Common myeloid progenitor, CD34-positive (primary cell): ENCODE measurements around the gene TLE6.

Experiments
- CTCF ChIA-PET: fragments of 350-600 bp; sonication (Branson Sonifier 250); formaldehyde crosslinking; loops from one replicate; lab custom pipeline; 2021; ENCODE audit warnings: antibody characterized with exemption; lab: Charles Lee
- POLR2A ChIA-PET: fragments of 350-600 bp; sonication (Branson Sonifier 250); formaldehyde crosslinking; loops from one replicate; lab custom pipeline; 2021; ENCODE audit warnings: antibody characterized with exemption; lab: Charles Lee
- DNase-seq, 3 donors: peaks; one replicate each; pipeline versions ENCODE4 v3.0.0 to v3.0.0-alpha.2; 2013
- H3K27ac ChIP-seq, 2 experiments: 1 replicate in 1 of 2; 2 replicates in 1 of 2; pipeline ENCODE4 v1.7.0; 2013; ENCODE audit warnings: inconsistent platforms in 2 of 2, low read length in 2 of 2, mild to moderate bottlenecking in 2 of 2, low read depth in 1 of 2, moderate library complexity in 1 of 2; ENCODE audit not compliant: severe bottlenecking in 2 of 2, insufficient read depth in 1 of 2, poor library complexity in 1 of 2
- H3K27me3 ChIP-seq, 5 experiments: replicated peaks in 2 of 5; 1 replicate in 3 of 5; 2 replicates in 2 of 5; pipeline versions ENCODE4 v1.6.1 to v1.7.0; 2013; ENCODE audit warnings: low read length in 4 of 5, mild to moderate bottlenecking in 2 of 5, moderate library complexity in 2 of 5, inconsistent platforms in 1 of 5; ENCODE audit not compliant: insufficient read depth in 5 of 5, control insufficient read depth in 4 of 5
- H3K36me3 ChIP-seq, 4 experiments: 1 replicate in 2 of 4; 2 replicates in 2 of 4; pipeline versions ENCODE4 v1.6.1 to v1.7.0; 2013; ENCODE audit warnings: low read length in 3 of 4, control low read depth in 1 of 4, mild to moderate bottlenecking in 1 of 4; ENCODE audit not compliant: control insufficient read depth in 4 of 4, insufficient read depth in 4 of 4
- H3K4me1 ChIP-seq, 4 experiments: 1 replicate in 3 of 4; 2 replicates in 1 of 4; pipeline versions ENCODE4 v1.6.1 to v1.7.1; 2013; ENCODE audit warnings: low read length in 3 of 4, mild to moderate bottlenecking in 3 of 4, control low read depth in 1 of 4, inconsistent platforms in 1 of 4, moderate library complexity in 1 of 4; ENCODE audit not compliant: control insufficient read depth in 4 of 4, insufficient read depth in 4 of 4; ENCODE audit errors: control extremely low read depth in 1 of 4
- H3K4me3 ChIP-seq, 7 experiments: 1 replicate in 4 of 7; 2 replicates in 3 of 7; pipeline versions ENCODE4 v1.5.1 to v1.7.0; 2013; ENCODE audit warnings: mild to moderate bottlenecking in 7 of 7, low read length in 6 of 7, moderate library complexity in 6 of 7, inconsistent platforms in 2 of 7, low read depth in 2 of 7, control low read depth in 1 of 7; ENCODE audit not compliant: insufficient read depth in 4 of 7, control insufficient read depth in 1 of 7; ENCODE audit errors: extremely low read depth in 1 of 7
- H3K9me3 ChIP-seq, 5 experiments: 1 replicate in 4 of 5; 2 replicates in 1 of 5; pipeline versions ENCODE4 v1.6.1 to v1.7.1; 2013; ENCODE audit warnings: low read length in 4 of 5, mild to moderate bottlenecking in 2 of 5, inconsistent platforms in 1 of 5, low read depth in 1 of 5, moderate library complexity in 1 of 5; ENCODE audit not compliant: control insufficient read depth in 4 of 5, insufficient read depth in 2 of 5; ENCODE audit errors: control extremely low read depth in 1 of 5
- WGBS: methylation state at CpG from one replicate; pipeline ENCODE4 v1.1.5; 2013; ENCODE audit not compliant: insufficient coverage; 5-methylcytosine and 5-hydroxymethylcytosine counted together

TLE6 gene

GRCh38 chr19:2978772-2979171, 1.4 kb downstream of the TLE6 start:
- WGBS, result 96% methylated on average over 7 of the region's 9 CpGs
- H3K27me3 ChIP-seq, result peaks cover 0 to 4% (median 0%) of the 10 kb centered on the region in 5 experiments
- H3K36me3 ChIP-seq, result no peaks in the 10 kb centered on the region
- POLR2A ChIA-PET, result no interaction called here
- no peaks in the 10 kb centered on the region for H3K9me3 ChIP-seq
- H3K4me1 ChIP-seq, result peaks cover 4 to 41% (median 30%) of the 10 kb centered on the region in 4 experiments
- CTCF ChIA-PET, result no interaction called here
- H3K4me3 ChIP-seq, result no peak overlapping the region
- H3K27ac ChIP-seq, result no peak overlapping the region
- DNase-seq, result no peak

DNA sequence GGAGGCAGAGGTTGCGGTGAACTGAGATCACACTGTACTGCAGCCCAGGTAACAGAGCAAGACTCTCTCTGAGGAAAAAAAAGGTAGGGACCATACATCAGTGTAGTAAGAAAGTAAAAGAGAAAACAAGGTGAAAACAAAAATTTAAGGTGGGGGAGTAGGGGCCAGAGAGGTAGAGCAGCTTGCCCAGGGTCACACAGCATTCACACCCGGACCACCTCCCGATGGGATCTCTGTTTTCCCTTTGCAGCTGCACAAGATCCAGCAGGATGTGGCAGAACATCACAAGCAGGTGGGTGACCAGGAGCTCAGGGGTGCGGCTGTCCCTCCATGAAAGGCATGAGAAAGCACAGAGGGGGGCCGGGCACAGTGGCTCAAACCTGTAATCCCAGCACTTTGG, 4.5 kb downstream of the TLE6 start:
- peaks cover 0 to 32% (median 14%) of the 10 kb centered on the region in 4 experiments for H3K4me1 ChIP-seq
- no peak for DNase-seq
- H3K27me3 ChIP-seq, result no peaks in the 10 kb centered on the region
- no peaks in the 10 kb centered on the region for H3K36me3 ChIP-seq
- no peak overlapping the region for H3K27ac ChIP-seq
- CTCF ChIA-PET, result interaction anchor here (1.1 kb wide), 1 partner anchor 29 kb away, joined by 3 read pairs; no protein-coding TSS in a partner anchor
- 94% methylated on average over 4 of the region's 5 CpGs for whole genome bisulfite sequencing
- H3K4me3 ChIP-seq, result no peak overlapping the region
- POLR2A ChIA-PET, result interaction anchor here (0.6 kb wide), 1 partner anchor 13 kb away, joined by 3 read pairs; no protein-coding TSS in a partner anchor
- no peaks in the 10 kb centered on the region for H3K9me3 ChIP-seq

- H3K27me3 ChIP-seq, result no peaks in the 10 kb centered on the region
- no peak for DNase-seq
- no peak overlapping the region for H3K4me3 ChIP-seq
- H3K4me1 ChIP-seq, result peaks cover 0 to 34% (median 14%) of the 10 kb centered on the region in 4 experiments
- H3K36me3 ChIP-seq, result no peaks in the 10 kb centered on the region
- ChIA-PET POLR2A (interaction anchor here (0.6 kb wide), 1 partner anchor 14 kb away, joined by 3 read pairs; no protein-coding TSS in a partner anchor), CTCF (interaction anchor here (0.9 kb wide), 1 partner anchor 20 kb away, joined by 3 read pairs; no protein-coding TSS in a partner anchor)
- H3K9me3 ChIP-seq, result no peaks in the 10 kb centered on the region
- WGBS, result 59% methylated on average over 7 of the region's 8 CpGs
- no peak overlapping the region for H3K27ac ChIP-seq
Measured at GRCh38 chr19:2982561-2982960, 5.2 kb downstream of the TLE6 start.

GRCh38 chr19:2982983-2983350, 5.6 kb downstream of the TLE6 start:
- WGBS, result 0% methylated on average over 5 of the region's 10 CpGs
- Histone ChIP-seq H3K36me3 (no peaks in the 10 kb centered on the region), H3K27ac (no peak overlapping the region), H3K9me3 (no peaks in the 10 kb centered on the region), H3K27me3 (no peaks in the 10 kb centered on the region), H3K4me1 (peaks cover 0 to 35% (median 14%) of the 10 kb centered on the region in 4 experiments), H3K4me3 (no peak overlapping the region)
- POLR2A ChIA-PET, result no interaction called here
- peak in 2 of 3 donors; percentile 64 to 73 for DNase-seq
- CTCF ChIA-PET, result interaction anchor here (0.9 kb wide), 1 partner anchor 20 kb away, joined by 3 read pairs; no protein-coding TSS in a partner anchor

- WGBS, result 28% methylated on average over 22 of the region's 24 CpGs
- Histone ChIP-seq H3K4me1 (peaks cover 0 to 35% (median 14%) of the 10 kb centered on the region in 4 experiments), H3K36me3 (no peaks in the 10 kb centered on the region), H3K27ac (no peak overlapping the region), H3K4me3 (peak overlapping the region in 3 of 7 experiments; percentile 36 to 68 (median 52)), H3K9me3 (no peaks in the 10 kb centered on the region), H3K27me3 (no peaks in the 10 kb centered on the region)
- CTCF ChIA-PET, result interaction anchor here (0.9 to 1.5 kb wide), 2 partner anchors 21 kb away, joined by 3 read pairs; no protein-coding TSS in a partner anchor
- POLR2A ChIA-PET, result no interaction called here
- DNase-seq, result peak in 2 of 3 donors; percentile 49 to 60
Measured at GRCh38 chr19:2983351-2984214, 6.2 kb downstream of the TLE6 start.

GRCh38 chr19:2984215-2984528, 6.8 kb downstream of the TLE6 start:
- DNase-seq, result no peak
- Histone ChIP-seq H3K27me3 (no peaks in the 10 kb centered on the region), H3K4me3 (peak overlapping the region in 3 of 7 experiments; percentile 36 to 68 (median 52)), H3K27ac (no peak overlapping the region), H3K4me1 (peaks cover 0 to 35% (median 14%) of the 10 kb centered on the region in 4 experiments), H3K36me3 (no peaks in the 10 kb centered on the region), H3K9me3 (no peaks in the 10 kb centered on the region)
- POLR2A ChIA-PET, result no interaction called here
- 0% methylated on average over 7 of the region's 14 CpGs for WGBS
- CTCF ChIA-PET, result interaction anchor here (1.5 kb wide), 1 partner anchor 20 kb away, joined by 3 read pairs; no protein-coding TSS in a partner anchor
